ENCODE measurements around the gene KRT35. TPM values are rescaled to one million over a fixed set of nuclear protein-coding genes. Genes with fewer than 3 reads are reported as not detected.
"Not testable (repeated sequence)": the region's sequence is repeated elsewhere in the genome, so short reads cannot be mapped to it uniquely, and the experiment has no call there.

Gene KRT35
- total RNA-seq, 2 experiments from 2014 or later, result not detected

GRCh38 chr17:41444186-41444585 is 36.8 kb downstream of the KRT35 start:
- H3K4me1 Mint-ChIP-seq (ENCODE audit: low read depth), result no peaks in the 10 kb centered on the region
- ChIA-PET CTCF (no interaction called here), POLR2A (no interaction called here)
- peaks cover 12% of the 10 kb centered on the region for H3K27me3 Mint-ChIP-seq (ENCODE audit: low read depth)
- no peaks in the 10 kb centered on the region for H3K9me3 Mint-ChIP-seq (ENCODE audit: insufficient read depth)
- H3K27ac Mint-ChIP-seq, result no peak overlapping the region
- H3K4me3 Mint-ChIP-seq, result no peak overlapping the region
- ATAC-seq (no peak), DNase-seq (no peak)
- no peaks in the 10 kb centered on the region for H3K36me3 Mint-ChIP-seq (ENCODE audit: low read depth)

- ATAC-seq (no peak), DNase-seq (no peak)
- no peaks in the 10 kb centered on the region for H3K36me3 Mint-ChIP-seq (ENCODE audit: low read depth)
- no peaks in the 10 kb centered on the region for H3K9me3 Mint-ChIP-seq (ENCODE audit: insufficient read depth)
- H3K4me1 Mint-ChIP-seq (ENCODE audit: low read depth), result no peaks in the 10 kb centered on the region
- no peak overlapping the region for H3K4me3 Mint-ChIP-seq
- peaks cover 12% of the 10 kb centered on the region for H3K27me3 Mint-ChIP-seq (ENCODE audit: low read depth)
- H3K27ac Mint-ChIP-seq, result no peak overlapping the region
- POLR2A ChIA-PET, result no interaction called here
- CTCF ChIA-PET, result no interaction called here
These were observed 38.2 kb downstream of the KRT35 start for GRCh38 chr17:41442739-41443138.

- H3K27me3 Mint-ChIP-seq (ENCODE audit: low read depth), result peaks cover 12% of the 10 kb centered on the region
- no peaks in the 10 kb centered on the region for H3K4me1 Mint-ChIP-seq (ENCODE audit: low read depth)
- no peaks in the 10 kb centered on the region for H3K36me3 Mint-ChIP-seq (ENCODE audit: low read depth)
- no peaks in the 10 kb centered on the region for H3K9me3 Mint-ChIP-seq (ENCODE audit: insufficient read depth)
- no peak for DNase-seq
- ATAC-seq, result no peak
- H3K27ac Mint-ChIP-seq, result no peak within 1 kb of the TSS
- ChIA-PET POLR2A (no interaction called here), CTCF (no interaction called here)
- no peak within 1 kb of the TSS for H3K4me3 Mint-ChIP-seq
These were observed 40.4 kb downstream of the KRT35 start, which contains the start of gene KRT38 for GRCh38 chr17:41440531-41441033. Gene KRT38 (minus strand): TSS chr17:41440983. CDS start chr17:41440921, 62 bp downstream.

GRCh38 chr17:41439375-41439774 is 41.6 kb downstream of the KRT35 start:
- ATAC-seq, result no peak
- Mint-ChIP-seq H3K4me1 (ENCODE audit: low read depth) (no peaks in the 10 kb centered on the region), H3K4me3 (no peak overlapping the region), H3K27me3 (ENCODE audit: low read depth) (peaks cover 10% of the 10 kb centered on the region), H3K36me3 (ENCODE audit: low read depth) (no peaks in the 10 kb centered on the region), H3K9me3 (ENCODE audit: insufficient read depth) (no peaks in the 10 kb centered on the region), H3K27ac (no peak overlapping the region)
- ChIA-PET POLR2A (no interaction called here), CTCF (no interaction called here)
- no peak for DNase-seq

- Mint-ChIP-seq H3K36me3 (ENCODE audit: low read depth) (no peaks in the 10 kb centered on the region), H3K27me3 (ENCODE audit: low read depth) (peaks cover 7% of the 10 kb centered on the region), H3K27ac (no peak overlapping the region), H3K9me3 (ENCODE audit: insufficient read depth) (no peaks in the 10 kb centered on the region), H3K4me3 (no peak overlapping the region), H3K4me1 (ENCODE audit: low read depth) (no peaks in the 10 kb centered on the region)
- no peak for ATAC-seq
- ChIA-PET CTCF (no interaction called here), POLR2A (no interaction called here)
- no peak for DNase-seq
These were observed 43.2 kb downstream of the KRT35 start for GRCh38 chr17:41437769-41438168.

GRCh38 chr17:41437254-41437653 is 43.7 kb downstream of the KRT35 start:
- Mint-ChIP-seq H3K27ac (no peak overlapping the region), H3K36me3 (ENCODE audit: low read depth) (no peaks in the 10 kb centered on the region), H3K27me3 (ENCODE audit: low read depth) (peaks cover 7% of the 10 kb centered on the region), H3K4me3 (no peak overlapping the region), H3K4me1 (ENCODE audit: low read depth) (no peaks in the 10 kb centered on the region), H3K9me3 (ENCODE audit: insufficient read depth) (no peaks in the 10 kb centered on the region)
- ChIA-PET POLR2A (no interaction called here), CTCF (no interaction called here)
- no peak for ATAC-seq
- DNase-seq, result no peak

- H3K27me3 Mint-ChIP-seq (ENCODE audit: low read depth), result peaks cover 4% of the 10 kb centered on the region
- H3K27ac Mint-ChIP-seq, result no peak overlapping the region
- ChIA-PET POLR2A (no interaction called here), CTCF (interaction anchor here (0.7 to 1.3 kb wide), 3 partner anchors 18 to 228 kb away, joined by 3 read pairs; no protein-coding TSS in a partner anchor)
- DNase-seq, result no peak
- H3K4me1 Mint-ChIP-seq (ENCODE audit: low read depth), result no peaks in the 10 kb centered on the region
- no peaks in the 10 kb centered on the region for H3K36me3 Mint-ChIP-seq (ENCODE audit: low read depth)
- ATAC-seq, result no peak
- no peaks in the 10 kb centered on the region for H3K9me3 Mint-ChIP-seq (ENCODE audit: insufficient read depth)
- H3K4me3 Mint-ChIP-seq, result no peak overlapping the region
These were observed 46.5 kb downstream of the KRT35 start for GRCh38 chr17:41434415-41434814.

GRCh38 chr17:41434005-41434404 is 46.9 kb downstream of the KRT35 start:
- Mint-ChIP-seq H3K9me3 (ENCODE audit: insufficient read depth) (no peaks in the 10 kb centered on the region), H3K27me3 (ENCODE audit: low read depth) (peaks cover 4% of the 10 kb centered on the region), H3K27ac (no peak overlapping the region), H3K4me3 (no peak overlapping the region), H3K36me3 (ENCODE audit: low read depth) (no peaks in the 10 kb centered on the region), H3K4me1 (ENCODE audit: low read depth) (no peaks in the 10 kb centered on the region)
- no peak for DNase-seq
- ATAC-seq, result no peak
- POLR2A ChIA-PET, result no interaction called here
- CTCF ChIA-PET, result interaction anchor here (0.7 to 1.3 kb wide), 3 partner anchors 18 to 229 kb away, joined by 3 read pairs; no protein-coding TSS in a partner anchor

- ATAC-seq (no peak), DNase-seq (no peak)
- POLR2A ChIA-PET, result no interaction called here
- H3K27me3 Mint-ChIP-seq (ENCODE audit: low read depth), result peaks cover 4% of the 10 kb centered on the region
- no peaks in the 10 kb centered on the region for H3K4me1 Mint-ChIP-seq (ENCODE audit: low read depth)
- H3K4me3 Mint-ChIP-seq, result no peak overlapping the region
- no peak overlapping the region for H3K27ac Mint-ChIP-seq
- H3K36me3 Mint-ChIP-seq (ENCODE audit: low read depth), result no peaks in the 10 kb centered on the region
- CTCF ChIA-PET, result interaction anchor here (1.1 to 1.3 kb wide), 2 partner anchors 116 to 229 kb away, joined by 3 read pairs; no protein-coding TSS in a partner anchor
- H3K9me3 Mint-ChIP-seq (ENCODE audit: insufficient read depth), result no peaks in the 10 kb centered on the region
These were observed 47.4 kb downstream of the KRT35 start for GRCh38 chr17:41433586-41433985.

GRCh38 chr17:41430376-41430775 is 50.6 kb downstream of the KRT35 start:
- ATAC-seq; H3K4me3 Mint-ChIP-seq; H3K27me3 Mint-ChIP-seq (ENCODE audit: low read depth); DNase-seq; H3K4me1 Mint-ChIP-seq (ENCODE audit: low read depth); POLR2A ChIA-PET; CTCF ChIA-PET; H3K27ac Mint-ChIP-seq; H3K36me3 Mint-ChIP-seq (ENCODE audit: low read depth); H3K9me3 Mint-ChIP-seq (ENCODE audit: insufficient read depth): not testable (repeated sequence)

GRCh38 chr17:41429667-41430066 is 51.3 kb downstream of the KRT35 start:
- ATAC-seq (no peak), DNase-seq (no peak)
- Mint-ChIP-seq H3K4me1 (ENCODE audit: low read depth) (no peaks in the 10 kb centered on the region), H3K4me3 (no peak overlapping the region), H3K27me3 (ENCODE audit: low read depth) (peaks cover 4% of the 10 kb centered on the region), H3K9me3 (ENCODE audit: insufficient read depth) (no peaks in the 10 kb centered on the region), H3K27ac (no peak overlapping the region), H3K36me3 (ENCODE audit: low read depth) (no peaks in the 10 kb centered on the region)
- POLR2A ChIA-PET, result no interaction called here
- CTCF ChIA-PET, result no interaction called here

- POLR2A ChIA-PET, result no interaction called here
- Mint-ChIP-seq H3K27ac (no peak overlapping the region), H3K9me3 (ENCODE audit: insufficient read depth) (no peaks in the 10 kb centered on the region), H3K36me3 (ENCODE audit: low read depth) (no peaks in the 10 kb centered on the region), H3K4me3 (no peak overlapping the region), H3K27me3 (ENCODE audit: low read depth) (peaks cover 4% of the 10 kb centered on the region), H3K4me1 (ENCODE audit: low read depth) (no peaks in the 10 kb centered on the region)
- CTCF ChIA-PET, result interaction anchor here (1.0 kb wide), 1 partner anchor 11 kb away, joined by 3 read pairs; no protein-coding TSS in a partner anchor
- DNase-seq (no peak), ATAC-seq (no peak)
These were observed 52.2 kb downstream of the KRT35 start for GRCh38 chr17:41428591-41429291.

All from activated CD8-positive, alpha-beta T cell treated with anti-CD3 and anti-CD28 coated beads, Interleukin-2, amount 10 ng/mL, durations not matched to agents 7 days and 5 days (primary cell).